Sigmoid colon (tissue), 4 donors: ENCODE data around the gene ENTPD6.

Source experiments
- CTCF ChIP-seq, 4 experiments: fragments of 450-650 bp in 3 of 4; fragments of 200-600 bp in 1 of 4; IDR thresholded peaks; one replicate each; pipeline ENCODE4 v1.5.1; 2016 to 2019; ENCODE audit warnings: antibody characterized with exemption in 4 of 4, mild to moderate bottlenecking in 3 of 4, moderate library complexity in 2 of 4
- EP300 ChIP-seq, 4 donors: sonication (generic); formaldehyde crosslinking; IDR thresholded peaks; one replicate each; pipeline ENCODE4 v1.6.1; 2017; ENCODE audit warnings: antibody characterized with exemption in 4 of 4
- POLR2A ChIP-seq, 2 donors: fragments of 450-650 bp; IDR thresholded peaks; one replicate each; pipeline ENCODE4 v1.6.1; 2016; ENCODE audit warnings: antibody characterized with exemption in 2 of 2, mild to moderate bottlenecking in 2 of 2, moderate library complexity in 2 of 2

DNA sequence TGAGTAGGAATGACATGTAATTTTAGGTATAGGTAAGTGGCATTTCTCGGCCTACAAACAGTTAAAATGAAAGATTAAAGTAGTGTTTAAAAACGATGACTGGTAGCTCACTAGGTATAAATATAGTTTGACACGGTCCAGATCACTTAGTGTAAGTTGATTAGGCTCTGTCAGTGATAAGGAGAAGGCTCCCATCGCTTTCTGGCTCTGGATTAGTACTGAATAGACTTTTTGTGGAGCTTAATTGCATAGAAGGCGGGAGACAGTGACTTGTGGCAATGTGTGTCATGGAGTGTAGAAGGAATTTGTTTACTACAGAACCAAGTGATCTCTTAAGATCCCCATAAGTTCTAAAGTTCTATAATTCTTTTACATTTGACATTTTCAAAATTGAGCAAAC, 59.1 kb downstream of the ENTPD6 start:
- no peak for TF ChIP-seq CTCF (IDR thresholded peaks at IDR 0.05)
- no peak for TF ChIP-seq EP300 (IDR thresholded peaks at IDR 0.05)
- TF ChIP-seq POLR2A (IDR thresholded peaks at IDR 0.05), result no peak
